ENCODE data around the gene EPS8L3.

DNA sequence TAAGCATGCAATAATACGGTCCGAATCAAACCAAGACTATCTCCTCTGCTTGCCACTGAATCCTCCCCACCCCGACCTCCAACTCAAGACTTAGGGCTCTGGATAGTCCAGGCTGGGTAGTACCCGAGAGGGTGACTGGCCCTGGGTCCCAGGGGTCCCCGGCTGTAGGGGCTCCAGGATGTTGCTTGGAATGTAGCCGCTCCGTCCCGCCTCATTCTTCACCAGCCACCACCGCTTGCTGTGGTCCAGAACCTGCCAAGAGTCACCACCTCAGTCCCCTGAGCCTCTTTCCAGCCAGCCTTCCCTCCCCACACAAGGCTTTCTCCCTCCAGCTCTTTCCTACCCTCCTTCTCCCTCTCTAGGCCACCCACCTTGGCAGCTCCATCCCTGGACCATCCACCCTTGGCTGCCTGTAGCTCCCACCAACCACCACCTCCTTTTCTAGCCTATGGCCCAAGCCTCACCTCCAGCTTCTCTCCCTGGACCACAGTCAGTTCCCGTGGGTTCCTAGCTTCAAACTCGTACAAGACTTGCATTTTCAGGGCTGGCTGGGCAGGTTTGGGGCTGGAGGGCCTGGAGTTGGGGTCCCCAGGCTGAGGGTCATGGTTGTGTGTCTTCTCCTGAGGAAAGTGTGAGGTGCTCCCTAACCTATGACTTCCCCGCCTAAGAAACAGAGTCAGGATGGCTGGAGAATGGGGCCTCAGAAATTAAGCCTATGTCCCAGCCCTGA lies 12.0 kb downstream of the EPS8L3 start:
- no peak for TF ChIP-seq SMAD3 (CRISPR knock-in tag; conservative IDR thresholded peaks at IDR 0.05)
- no peak for TF ChIP-seq TCF3 (CRISPR knock-in tag; IDR thresholded peaks at IDR 0.05)
- TF ChIP-seq STAT5B (CRISPR knock-in tag; IDR thresholded peaks at IDR 0.05), result no peak
- TF ChIP-seq, protein P1, sequence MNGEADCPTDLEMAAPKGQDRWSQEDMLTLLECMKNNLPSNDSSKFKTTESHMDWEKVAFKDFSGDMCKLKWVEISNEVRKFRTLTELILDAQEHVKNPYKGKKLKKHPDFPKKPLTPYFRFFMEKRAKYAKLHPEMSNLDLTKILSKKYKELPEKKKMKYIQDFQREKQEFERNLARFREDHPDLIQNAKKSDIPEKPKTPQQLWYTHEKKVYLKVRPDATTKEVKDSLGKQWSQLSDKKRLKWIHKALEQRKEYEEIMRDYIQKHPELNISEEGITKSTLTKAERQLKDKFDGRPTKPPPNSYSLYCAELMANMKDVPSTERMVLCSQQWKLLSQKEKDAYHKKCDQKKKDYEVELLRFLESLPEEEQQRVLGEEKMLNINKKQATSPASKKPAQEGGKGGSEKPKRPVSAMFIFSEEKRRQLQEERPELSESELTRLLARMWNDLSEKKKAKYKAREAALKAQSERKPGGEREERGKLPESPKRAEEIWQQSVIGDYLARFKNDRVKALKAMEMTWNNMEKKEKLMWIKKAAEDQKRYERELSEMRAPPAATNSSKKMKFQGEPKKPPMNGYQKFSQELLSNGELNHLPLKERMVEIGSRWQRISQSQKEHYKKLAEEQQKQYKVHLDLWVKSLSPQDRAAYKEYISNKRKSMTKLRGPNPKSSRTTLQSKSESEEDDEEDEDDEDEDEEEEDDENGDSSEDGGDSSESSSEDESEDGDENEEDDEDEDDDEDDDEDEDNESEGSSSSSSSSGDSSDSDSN (IDR thresholded peaks at IDR 0.05; ENCODE audit: borderline replicate concordance in 1 of 2, low read depth in 2 of 2, low read length in 2 of 2), result no peak
- TF ChIP-seq NFATC3 (IDR thresholded peaks at IDR 0.05), result no peak
- TF ChIP-seq, protein P2, sequence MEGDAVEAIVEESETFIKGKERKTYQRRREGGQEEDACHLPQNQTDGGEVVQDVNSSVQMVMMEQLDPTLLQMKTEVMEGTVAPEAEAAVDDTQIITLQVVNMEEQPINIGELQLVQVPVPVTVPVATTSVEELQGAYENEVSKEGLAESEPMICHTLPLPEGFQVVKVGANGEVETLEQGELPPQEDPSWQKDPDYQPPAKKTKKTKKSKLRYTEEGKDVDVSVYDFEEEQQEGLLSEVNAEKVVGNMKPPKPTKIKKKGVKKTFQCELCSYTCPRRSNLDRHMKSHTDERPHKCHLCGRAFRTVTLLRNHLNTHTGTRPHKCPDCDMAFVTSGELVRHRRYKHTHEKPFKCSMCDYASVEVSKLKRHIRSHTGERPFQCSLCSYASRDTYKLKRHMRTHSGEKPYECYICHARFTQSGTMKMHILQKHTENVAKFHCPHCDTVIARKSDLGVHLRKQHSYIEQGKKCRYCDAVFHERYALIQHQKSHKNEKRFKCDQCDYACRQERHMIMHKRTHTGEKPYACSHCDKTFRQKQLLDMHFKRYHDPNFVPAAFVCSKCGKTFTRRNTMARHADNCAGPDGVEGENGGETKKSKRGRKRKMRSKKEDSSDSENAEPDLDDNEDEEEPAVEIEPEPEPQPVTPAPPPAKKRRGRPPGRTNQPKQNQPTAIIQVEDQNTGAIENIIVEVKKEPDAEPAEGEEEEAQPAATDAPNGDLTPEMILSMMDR (IDR thresholded peaks at IDR 0.05 in 2 of 3, conservative IDR thresholded peaks at IDR 0.05 in 1 of 3; ENCODE audit: insufficient read depth in 2 of 3, low read depth in 1 of 3, low read length in 3 of 3), result no peak
- no peak for TF ChIP-seq ELF4 (CRISPR knock-in tag; IDR thresholded peaks at IDR 0.05)
